K562 (cell line): ENCODE data around the gene FKBP8. TPM values are rescaled to one million over a fixed set of nuclear protein-coding genes. Genes with fewer than 3 reads are reported as not detected.

ENCODE experiments used
- BCL6 ChIP-seq: fragments of 250-450 bp; sonication (Bioruptor Pico); IDR thresholded peaks from 2 replicates; pipeline ENCODE4 v1.4.0; 2020
- C11orf30 ChIP-seq: fragments of 450-650 bp; IDR thresholded peaks from 2 replicates; pipeline ENCODE4 v1.6.1; 2016; ENCODE audit warnings: low read depth, mild to moderate bottlenecking
- CREBBP ChIP-seq: IDR thresholded peaks from one replicate; pipeline ENCODE4 v1.6.1; 2012; ENCODE audit warnings: low read depth, mild to moderate bottlenecking, control low read depth, inconsistent platforms, low read length
- CTBP1 ChIP-seq: fragments of 450-650 bp; IDR thresholded peaks from 2 replicates; pipeline ENCODE4 v1.6.1; 2016; ENCODE audit warnings: borderline replicate concordance
- ETS2 ChIP-seq: IDR thresholded peaks from 2 replicates; pipeline ENCODE4 v1.6.1; 2016; ENCODE audit warnings: borderline replicate concordance, missing genetic modification characterization, mild to moderate bottlenecking, moderate library complexity, missing compliant biosample characterization; ENCODE audit not compliant: poor library complexity, severe bottlenecking
- FOSL1 ChIP-seq: fragments of 200-800 bp; sonication (Bioruptor generic); conservative IDR thresholded peaks from 2 replicates; pipeline ENCODE4 v1.6.1; 2016; ENCODE audit warnings: missing genetic modification characterization, missing compliant biosample characterization
- FOXK1 ChIP-seq: sonication (generic); formaldehyde crosslinking; IDR thresholded peaks from 2 replicates; pipeline ENCODE4 v1.8.0; 2022; ENCODE audit warnings: missing genetic modification reagents, mild to moderate bottlenecking, borderline replicate concordance
- GABPA ChIP-seq: fragments of 200-800 bp; sonication (Bioruptor generic); conservative IDR thresholded peaks from 2 replicates; pipeline ENCODE4 v1.6.1; 2016; ENCODE audit warnings: low read depth, missing genetic modification characterization, missing compliant biosample characterization
- HLTF ChIP-seq: fragments of 450-650 bp; IDR thresholded peaks from 2 replicates; pipeline ENCODE4 v1.6.1; 2016
- IRF2 ChIP-seq: sonication (generic); formaldehyde crosslinking; IDR thresholded peaks from 2 replicates; pipeline ENCODE4 v1.8.1; 2022; ENCODE audit warnings: mild to moderate bottlenecking, missing genetic modification reagents
- KDM2B ChIP-seq: fragments of 250-450 bp; sonication (Bioruptor Pico); IDR thresholded peaks from 2 replicates; pipeline ENCODE4 v1.8.0; 2021; ENCODE audit warnings: mild to moderate bottlenecking, moderate library complexity
- KDM4B ChIP-seq, 2 experiments: fragments of 450-650 bp in 1 of 2; sonication (generic) in 1 of 2; IDR thresholded peaks; 2 replicates each; pipeline ENCODE4 v1.6.1; 2016 to 2017; ENCODE audit warnings: borderline replicate concordance in 2 of 2, antibody characterized with exemption in 1 of 2, low read depth in 1 of 2, mild to moderate bottlenecking in 1 of 2
- MXI1 ChIP-seq: IDR thresholded peaks from 2 replicates; pipeline ENCODE4 v1.6.1; 2011; ENCODE audit warnings: low read depth, mild to moderate bottlenecking, improper control_type of control experiment, low read length
- NFIX ChIP-seq: fragments of 250-450 bp; sonication (Bioruptor Pico); IDR thresholded peaks from 2 replicates; pipeline ENCODE4 v1.4.0; 2020; ENCODE audit warnings: low read depth, mild to moderate bottlenecking, moderate library complexity
- PCBP1 ChIP-seq: fragments of 200-400 bp; formaldehyde crosslinking; IDR thresholded peaks from 2 replicates; pipeline ENCODE4 v1.6.1; 2018; ENCODE audit warnings: mild to moderate bottlenecking, low read depth, low read length; ENCODE audit not compliant: poor library complexity, severe bottlenecking
- PHF21A ChIP-seq: fragments of 450-650 bp; IDR thresholded peaks from 2 replicates; pipeline ENCODE4 v1.6.1; 2017; ENCODE audit warnings: low read depth, borderline replicate concordance
- POLR2H ChIP-seq: IDR thresholded peaks from 2 replicates; pipeline ENCODE4 v1.6.1; 2016; ENCODE audit warnings: missing genetic modification characterization, low read depth, mild to moderate bottlenecking, control low read depth, missing compliant biosample characterization, moderate library complexity
- PURB ChIP-seq: sonication (generic); formaldehyde crosslinking; IDR thresholded peaks from 2 replicates; pipeline ENCODE4 v1.9.0; 2021; ENCODE audit warnings: low read depth, mild to moderate bottlenecking, missing genetic modification reagents
- PYGO2 ChIP-seq: fragments of 450-650 bp; IDR thresholded peaks from 2 replicates; pipeline ENCODE4 v1.6.1; 2016; ENCODE audit warnings: mild to moderate bottlenecking, missing genetic modification characterization, moderate library complexity, missing compliant biosample characterization
- RBM15 ChIP-seq: fragments of 200-400 bp; formaldehyde crosslinking; IDR thresholded peaks from 2 replicates; pipeline ENCODE4 v1.6.1; 2018; ENCODE audit warnings: mild to moderate bottlenecking, low read length, moderate library complexity; ENCODE audit not compliant: insufficient read depth
- RBM25 ChIP-seq: fragments of 200-400 bp; formaldehyde crosslinking; IDR thresholded peaks from 2 replicates; pipeline ENCODE4 v1.6.1; 2018; ENCODE audit warnings: low read length, low read depth, moderate library complexity; ENCODE audit not compliant: severe bottlenecking
- SIX5 ChIP-seq, 2 experiments: IDR thresholded peaks; 2 replicates each; pipeline ENCODE4 v1.6.1; 2011; ENCODE audit warnings: low read length in 2 of 2, borderline replicate concordance in 1 of 2, low read depth in 1 of 2, mild to moderate bottlenecking in 1 of 2, moderate library complexity in 1 of 2; ENCODE audit not compliant: insufficient read depth in 1 of 2
- ZNF121 ChIP-seq: sonication (generic); formaldehyde crosslinking; conservative IDR thresholded peaks from 2 replicates; pipeline ENCODE4 v1.8.0; 2022; ENCODE audit warnings: missing genetic modification reagents
- ZNF134 ChIP-seq: fragments of 250-450 bp; sonication (Bioruptor Pico); conservative IDR thresholded peaks from 2 replicates; pipeline ENCODE4 v1.4.0; 2020
- ZNF586 ChIP-seq: fragments of 450-650 bp; formaldehyde crosslinking; conservative IDR thresholded peaks from 2 replicates; pipeline ENCODE4 v1.4.0; 2020; ENCODE audit warnings: mild to moderate bottlenecking, moderate library complexity
- ZNF780A ChIP-seq: fragments of 250-450 bp; sonication (Bioruptor Pico); IDR thresholded peaks from 2 replicates; pipeline ENCODE4 v1.5.0; 2021; ENCODE audit warnings: mild to moderate bottlenecking
- polyA plus RNA-seq, 8 experiments: library from polyadenylated mRNA; depleted of rRNA in 4 of 8; stranded (reverse) in 5 of 8; unstranded in 3 of 8; fragments of >200 nt; fragmentation: Nextera tagmentation in 2 of 8; fragmentation: Illumina TruSeq in 1 of 8; extraction: Ambion mirVana in 2 of 8; extraction: Trizol in 1 of 8; gene quantifications; 2 replicates each; pipeline versions ENCODE4 v1.2.1 to v1.2.3, GENCODE V29; 2011 to 2014; ENCODE audit warnings: inconsistent platforms in 1 of 8, missing spikeins in 1 of 8
- total RNA-seq, 7 experiments: library from RNA; depleted of rRNA in 6 of 7; stranded (reverse); fragments of >200 nt in 6 of 7; fragmentation: Illumina TruSeq in 2 of 7; extraction: Trizol in 2 of 7; gene quantifications; 2 replicates each; pipeline versions ENCODE4 v1.2.1 to v1.2.3, GENCODE V29; 2011 to 2021; ENCODE audit warnings: low replicate concordance in 1 of 7
- TF ChIP-seq, protein P1 (sequence below), 2 experiments: IDR thresholded peaks in 1 of 2; conservative IDR thresholded peaks in 1 of 2; 2 replicates each; pipeline ENCODE4 v1.6.1; 2016; ENCODE audit warnings: low read depth in 2 of 2, mild to moderate bottlenecking in 1 of 2, missing compliant biosample characterization in 1 of 2, missing genetic modification characterization in 1 of 2, moderate library complexity in 1 of 2

Gene FKBP8
- total and polyA plus RNA-seq, 9 of the 15 experiments (the other 6 are each of a cell fraction or from before 2014, with no cell fraction given) = 0.46 to 236 (median 104) TPM

- TF ChIP-seq, protein P1, sequence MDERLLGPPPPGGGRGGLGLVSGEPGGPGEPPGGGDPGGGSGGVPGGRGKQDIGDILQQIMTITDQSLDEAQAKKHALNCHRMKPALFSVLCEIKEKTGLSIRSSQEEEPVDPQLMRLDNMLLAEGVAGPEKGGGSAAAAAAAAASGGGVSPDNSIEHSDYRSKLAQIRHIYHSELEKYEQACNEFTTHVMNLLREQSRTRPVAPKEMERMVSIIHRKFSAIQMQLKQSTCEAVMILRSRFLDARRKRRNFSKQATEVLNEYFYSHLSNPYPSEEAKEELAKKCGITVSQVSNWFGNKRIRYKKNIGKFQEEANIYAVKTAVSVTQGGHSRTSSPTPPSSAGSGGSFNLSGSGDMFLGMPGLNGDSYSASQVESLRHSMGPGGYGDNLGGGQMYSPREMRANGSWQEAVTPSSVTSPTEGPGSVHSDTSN (CRISPR knock-in tag; IDR thresholded peaks at IDR 0.05; ENCODE audit: low read depth) = no peak
- TF ChIP-seq, protein P1 (tag; conservative IDR thresholded peaks at IDR 0.05; ENCODE audit: low read depth) = no peak
- peak; percentile 83 for TF ChIP-seq GABPA (tag)
- no peak for TF ChIP-seq PURB (CRISPR knock-in tag)
- no peak for TF ChIP-seq MXI1
- TF ChIP-seq FOXK1 (CRISPR knock-in tag) = peak; percentile 38; the same call in 1 of the 2 replicates
- no peak for TF ChIP-seq NFIX (CRISPR knock-in tag)
- peak; percentile 98 for TF ChIP-seq RBM25
- TF ChIP-seq BCL6 = no peak
- no peak for TF ChIP-seq PHF21A
- TF ChIP-seq C11orf30 = no peak; the same call in 1 of the 2 replicates
- TF ChIP-seq CTBP1 = peak; percentile 66
- TF ChIP-seq SIX5 (IDR thresholded peaks at IDR 0.05; ENCODE audit: borderline replicate concordance in 1 of 2, insufficient read depth in 1 of 2, low read depth in 1 of 2, low read length in 2 of 2) = no peak
- no peak for TF ChIP-seq IRF2 (CRISPR knock-in tag)
- no peak for TF ChIP-seq KDM4B (IDR thresholded peaks at IDR 0.05; ENCODE audit: borderline replicate concordance in 2 of 2, low read depth in 1 of 2)
- no peak for TF ChIP-seq ZNF134
- no peak; the same call in 1 of the 2 replicates for TF ChIP-seq POLR2H (tag)
- TF ChIP-seq HLTF = peak; percentile 38; the same call in 1 of the 2 replicates
- no peak for TF ChIP-seq ETS2 (tag)
- 0 out of 2 replicates have a peak, but pooled peaks have one; percentile 27 for TF ChIP-seq FOSL1 (tag)
- peak; percentile 23; the same call in 1 of the 2 replicates for TF ChIP-seq ZNF121 (CRISPR knock-in tag)
- no peak for TF ChIP-seq CREBBP
- no peak for TF ChIP-seq ZNF586 (CRISPR knock-in tag)
- no peak for TF ChIP-seq ZNF780A
- no peak for TF ChIP-seq RBM15
- no peak for TF ChIP-seq KDM2B (CRISPR knock-in tag)
- peak; percentile 59 for TF ChIP-seq PCBP1
- TF ChIP-seq PYGO2 (tag) = no peak
Observed at GRCh38 chr19:18557411-18558201, 14.2 kb upstream of the FKBP8 start, which contains the start of gene KXD1 (continued).
